Endothelial cell of umbilical vein (primary cell): ENCODE results near the gene LIN28B. TPM values are rescaled to one million over a fixed set of nuclear protein-coding genes. Genes with fewer than 3 reads are reported as not detected.

Experiments
- BruUV-seq: library from RNA; stranded (reverse); fragments of 400-500 nt; replicated peaks from 2 replicates; lab custom pipeline; 2021; lab: Mats Ljungman, UMichigan
- CTCF ChIA-PET: fragments of 300-600, 350-600 bp; sonication (Branson Sonifier 250); formaldehyde crosslinking; loops from one replicate; lab custom pipeline; 2021; ENCODE audit warnings: antibody characterized with exemption, inconsistent platforms; lab: Charles Lee
- POLR2A ChIA-PET: fragments of 300-600, 350-600 bp; sonication (Branson Sonifier 250); formaldehyde crosslinking; loops from one replicate; lab custom pipeline; 2021; ENCODE audit warnings: antibody characterized with exemption, inconsistent platforms; lab: Charles Lee
- DNase-seq: peaks from one replicate; pipeline ENCODE4 v3.0.0-alpha.2; 2011; ENCODE audit warnings: low read depth, low spot score
- FAIRE-seq: peaks from 2 replicates; lab custom pipeline; 2011; peaks lifted over from hg19 to GRCh38; lab: Jason Lieb, UNC
- H2AFZ ChIP-seq: 2 replicates; pipeline ENCODE4 v1.6.0; 2012; ENCODE audit warnings: low read depth, low read length, control low read depth, inconsistent platforms
- H3K27ac ChIP-seq: 2 replicates; pipeline ENCODE4 v1.5.1; 2011; ENCODE audit warnings: low read depth, mild to moderate bottlenecking, control low read depth, low read length, moderate library complexity; ENCODE audit not compliant: insufficient read depth
- H3K27me3 ChIP-seq, 2 experiments: 2 replicates each; pipeline versions ENCODE4 v1.6.0 to v1.6.1; 2011; ENCODE audit warnings: low read length in 2 of 2, mixed read lengths in 1 of 2; ENCODE audit not compliant: control insufficient read depth in 2 of 2, insufficient read depth in 2 of 2
- H3K36me3 ChIP-seq, 2 experiments: 2 replicates in 1 of 2; 3 replicates in 1 of 2; pipeline ENCODE4 v1.5.1; 2011; ENCODE audit warnings: low read length in 2 of 2, mild to moderate bottlenecking in 1 of 2, moderate library complexity in 1 of 2; ENCODE audit not compliant: control insufficient read depth in 2 of 2, insufficient read depth in 2 of 2; ENCODE audit errors: extremely low read depth in 1 of 2
- H3K4me1 ChIP-seq: 3 replicates; pipeline ENCODE4 v1.5.1; 2011; ENCODE audit warnings: mild to moderate bottlenecking, low read length; ENCODE audit not compliant: control insufficient read depth, insufficient read depth; ENCODE audit errors: extremely low read depth
- H3K4me2 ChIP-seq: 2 replicates; pipeline ENCODE4 v1.6.1; 2011; ENCODE audit warnings: low read length, control low read depth, mixed read lengths; ENCODE audit not compliant: insufficient read depth
- H3K4me3 ChIP-seq, 3 experiments: fragments of 200-600 bp in 1 of 3; sonication (generic), shearing (Covaris generic) in 1 of 3; replicated peaks in 1 of 3; 2 replicates each; pipeline ENCODE4 v1.5.1; 2011 to 2016; ENCODE audit warnings: control low read depth in 3 of 3, low read length in 3 of 3, mild to moderate bottlenecking in 2 of 3, inconsistent platforms in 1 of 3, low read depth in 1 of 3, moderate library complexity in 1 of 3; ENCODE audit not compliant: insufficient read depth in 1 of 3
- H3K79me2 ChIP-seq: 2 replicates; pipeline ENCODE4 v1.6.0; 2012; ENCODE audit warnings: low read length, inconsistent platforms; ENCODE audit not compliant: control insufficient read depth, insufficient read depth
- H3K9ac ChIP-seq: replicated peaks from 2 replicates; pipeline ENCODE3; 2011; ENCODE audit warnings: low read length, control low read depth; ENCODE audit not compliant: insufficient read depth; ENCODE audit errors: extremely low read depth
- H3K9me1 ChIP-seq: replicated peaks from 3 replicates; pipeline ENCODE4 v1.6.0; 2011; ENCODE audit warnings: mild to moderate bottlenecking, low read length; ENCODE audit not compliant: control insufficient read depth, insufficient read depth; ENCODE audit errors: extremely low read depth
- H3K9me3 ChIP-seq: replicated peaks from 2 replicates; pipeline ENCODE4 v1.5.1; 2012; ENCODE audit warnings: low read length, inconsistent platforms; ENCODE audit not compliant: control insufficient read depth, insufficient read depth
- H4K20me1 ChIP-seq: replicated peaks from 2 replicates; pipeline ENCODE3; 2011; ENCODE audit warnings: mild to moderate bottlenecking, low read length; ENCODE audit not compliant: control insufficient read depth, insufficient read depth; ENCODE audit errors: extremely low read depth
- EZH2 ChIP-seq: IDR thresholded peaks from 2 replicates; pipeline ENCODE4 v1.6.1; 2012; ENCODE audit warnings: borderline replicate concordance, low read depth, mild to moderate bottlenecking, moderate library complexity, low read length, inconsistent platforms; ENCODE audit not compliant: severe bottlenecking
- FOS ChIP-seq: IDR thresholded peaks from 2 replicates; pipeline ENCODE4 v1.6.1; 2011; ENCODE audit warnings: mild to moderate bottlenecking, low read length, moderate library complexity, borderline replicate concordance; ENCODE audit not compliant: insufficient read depth
- GATA2 ChIP-seq: IDR thresholded peaks from 2 replicates; pipeline ENCODE4 v1.7.0; 2011; ENCODE audit warnings: low read depth, mild to moderate bottlenecking, moderate library complexity, mixed read lengths, low read length; ENCODE audit not compliant: insufficient read length, insufficient read depth
- JUN ChIP-seq: IDR thresholded peaks from 2 replicates; pipeline ENCODE4 v1.6.1; 2011; ENCODE audit warnings: borderline replicate concordance, low read depth; ENCODE audit not compliant: insufficient read length, insufficient read depth
- MYC ChIP-seq: IDR thresholded peaks from one replicate; pipeline ENCODE4 v1.6.1; 2011; ENCODE audit warnings: mild to moderate bottlenecking, low read depth, low read length
- POLR2A ChIP-seq: IDR thresholded peaks from 2 replicates; pipeline ENCODE4 v1.6.1; 2012; ENCODE audit warnings: low read depth, mild to moderate bottlenecking, control low read depth, low read length
- POLR2AphosphoS5 ChIP-seq: IDR thresholded peaks from 2 replicates; pipeline ENCODE4 v1.6.1; 2012; ENCODE audit warnings: low read depth, mild to moderate bottlenecking, control low read depth, low read length, moderate library complexity; ENCODE audit not compliant: insufficient read depth
- dilution Hi-C: fragments of 300-500 bp; cut with MboI; formaldehyde crosslinking; loops from one replicate; pipeline ENCODE4 v1.15.0; 2019; ENCODE audit warnings: low sequenced_read_pairs; ENCODE audit not compliant: extremely low pct_ligation_motif_present
- intact Hi-C: fragments of 100-400 bp; cut with micrococcal nuclease; formaldehyde crosslinking; loops from one replicate; pipeline ENCODE4 v1.10.0; 2022
- polyA plus RNA-seq, 4 experiments: library from polyadenylated mRNA; depleted of rRNA in 3 of 4; stranded (reverse) in 3 of 4; unstranded in 1 of 4; fragments of >200 nt; gene quantifications; 2 replicates each; pipeline versions ENCODE4 v1.2.1 to v1.2.3, GENCODE V29; 2011 to 2012; ENCODE audit warnings: missing spikeins in 1 of 4
- total RNA-seq: library from RNA; stranded (reverse); gene quantifications from 2 replicates; pipeline ENCODE4 v1.2.3, GENCODE V29; 2021
- TF ChIP-seq, protein P1 (sequence below), 2 donors: IDR thresholded peaks; 1 replicate in 1 of 2; 2 replicates in 1 of 2; pipeline ENCODE4 v1.5.1; 2011; ENCODE audit warnings: low read length in 2 of 2, mild to moderate bottlenecking in 2 of 2, moderate library complexity in 2 of 2, control low read depth in 1 of 2, inconsistent platforms in 1 of 2, low read depth in 1 of 2; ENCODE audit not compliant: insufficient read depth in 1 of 2; ENCODE audit errors: extremely low read depth in 1 of 2
- TF ChIP-seq, protein P2 (sequence below): IDR thresholded peaks from 2 replicates; pipeline ENCODE4 v1.6.1; 2011; ENCODE audit not compliant: insufficient read depth, insufficient read length

The LIN28B gene
- total and polyA plus RNA-seq, 2 donors (not counting 3 experiments of a cell fraction or from before 2014, with no cell fraction given): not detected

DNA sequence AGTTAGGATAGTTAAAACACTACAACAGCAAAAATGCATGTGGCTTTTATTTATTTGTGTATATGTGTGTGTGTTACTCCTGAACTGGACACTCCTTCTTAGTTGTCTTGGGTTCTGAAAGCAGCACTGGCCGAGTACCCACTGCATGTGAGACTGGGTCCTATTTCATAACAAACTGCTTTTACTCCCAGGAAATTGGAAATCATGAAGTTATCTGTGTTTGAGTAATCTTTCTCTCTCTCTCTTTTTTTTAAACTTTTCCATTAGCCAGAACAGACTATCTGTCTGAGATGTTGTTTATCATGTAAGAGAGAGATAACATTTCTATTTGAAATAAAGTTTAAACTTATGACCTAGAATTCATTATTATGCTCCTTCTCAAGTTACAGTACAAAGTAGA is 110.4 kb downstream of the LIN28B start:
- dilution Hi-C loops: no loop called here
- ChIA-PET CTCF (interaction anchor here (0.6 to 2.4 kb wide), 3 partner anchors 10 to 278 kb away, joined by 3 to 10 read pairs (median 3); no protein-coding TSS in a partner anchor), POLR2A (no interaction called here)

More for the DNA sequence above, 110.4 kb downstream of the LIN28B start:
- Histone ChIP-seq H3K9me1 (no peaks in the 10 kb centered on the region), H2AFZ (no peak overlapping the region), H3K9ac (no peak overlapping the region), H3K9me3 (no peaks in the 10 kb centered on the region), H3K27me3 (no peaks in the 10 kb centered on the region), H4K20me1 (no peaks in the 10 kb centered on the region), H3K79me2 (no peaks in the 10 kb centered on the region), H3K4me1 (no peaks in the 10 kb centered on the region), H3K36me3 (no peaks in the 10 kb centered on the region), H3K4me3 (no peak overlapping the region), H3K27ac (no peak overlapping the region), H3K4me2 (no peak overlapping the region)
- FAIRE-seq (no peak), DNase-seq (no peak)
- no peak for TF ChIP-seq FOS
- no peak for TF ChIP-seq POLR2AphosphoS5
- no peak for TF ChIP-seq POLR2A
- no peak for TF ChIP-seq JUN
- TF ChIP-seq, protein P1, sequence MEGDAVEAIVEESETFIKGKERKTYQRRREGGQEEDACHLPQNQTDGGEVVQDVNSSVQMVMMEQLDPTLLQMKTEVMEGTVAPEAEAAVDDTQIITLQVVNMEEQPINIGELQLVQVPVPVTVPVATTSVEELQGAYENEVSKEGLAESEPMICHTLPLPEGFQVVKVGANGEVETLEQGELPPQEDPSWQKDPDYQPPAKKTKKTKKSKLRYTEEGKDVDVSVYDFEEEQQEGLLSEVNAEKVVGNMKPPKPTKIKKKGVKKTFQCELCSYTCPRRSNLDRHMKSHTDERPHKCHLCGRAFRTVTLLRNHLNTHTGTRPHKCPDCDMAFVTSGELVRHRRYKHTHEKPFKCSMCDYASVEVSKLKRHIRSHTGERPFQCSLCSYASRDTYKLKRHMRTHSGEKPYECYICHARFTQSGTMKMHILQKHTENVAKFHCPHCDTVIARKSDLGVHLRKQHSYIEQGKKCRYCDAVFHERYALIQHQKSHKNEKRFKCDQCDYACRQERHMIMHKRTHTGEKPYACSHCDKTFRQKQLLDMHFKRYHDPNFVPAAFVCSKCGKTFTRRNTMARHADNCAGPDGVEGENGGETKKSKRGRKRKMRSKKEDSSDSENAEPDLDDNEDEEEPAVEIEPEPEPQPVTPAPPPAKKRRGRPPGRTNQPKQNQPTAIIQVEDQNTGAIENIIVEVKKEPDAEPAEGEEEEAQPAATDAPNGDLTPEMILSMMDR (IDR thresholded peaks at IDR 0.05; ENCODE audit: extremely low read depth in 1 of 2, insufficient read depth in 1 of 2, low read depth in 1 of 2, low read length in 2 of 2): no peak
- no peak for TF ChIP-seq MYC
- TF ChIP-seq, protein P2, sequence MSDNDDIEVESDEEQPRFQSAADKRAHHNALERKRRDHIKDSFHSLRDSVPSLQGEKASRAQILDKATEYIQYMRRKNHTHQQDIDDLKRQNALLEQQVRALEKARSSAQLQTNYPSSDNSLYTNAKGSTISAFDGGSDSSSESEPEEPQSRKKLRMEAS: no peak
- TF ChIP-seq EZH2: no peak
- TF ChIP-seq GATA2: no peak
- BruUV-seq: no TSS peak
- intact Hi-C loops: no loop called here
